WTC11 (cell line): Measurements from ENCODE around the gene MSI2. TPM values are rescaled to one million over a fixed set of nuclear protein-coding genes. Genes with fewer than 3 reads are reported as not detected.

Experiments used
- ATAC-seq: fragments of 200-7000 bp; cut with Tn5 transposase; 2 replicates; pipeline ENCODE4 v1.10.0; 2021; ENCODE audit warnings: mild to moderate bottlenecking, moderate library complexity
- CTCF ChIA-PET: fragments of 300-600 bp; sonication (Branson Sonifier 250); formaldehyde crosslinking; loops from one replicate; lab custom pipeline; 2021; ENCODE audit warnings: antibody characterized with exemption; lab: Charles Lee
- POLR2A ChIA-PET: fragments of 350-600 bp; sonication (Branson Sonifier 250); formaldehyde crosslinking; loops from one replicate; lab custom pipeline; 2021; ENCODE audit warnings: antibody characterized with exemption; lab: Charles Lee
- DNase-seq: peaks from one replicate; pipeline ENCODE4 v3.0.0; 2021; ENCODE audit warnings: low spot score
- H3K27ac Mint-ChIP-seq: 2 replicates; pipeline ENCODE4 v1.8.0; 2021; ENCODE audit warnings: mixed read lengths
- H3K27me3 Mint-ChIP-seq: 2 replicates; pipeline ENCODE4 v1.8.0; 2021; ENCODE audit warnings: low read depth, mild to moderate bottlenecking, moderate library complexity, mixed read lengths
- H3K36me3 Mint-ChIP-seq: 2 replicates; pipeline ENCODE4 v1.8.0; 2021; ENCODE audit warnings: mixed read lengths
- H3K4me1 Mint-ChIP-seq: 2 replicates; pipeline ENCODE4 v1.8.0; 2022; ENCODE audit warnings: mixed read lengths
- H3K4me3 Mint-ChIP-seq: 2 replicates; pipeline ENCODE4 v1.8.0; 2021; ENCODE audit warnings: mild to moderate bottlenecking, moderate library complexity, mixed read lengths
- H3K9me3 Mint-ChIP-seq: 2 replicates; pipeline ENCODE4 v1.8.0; 2021; ENCODE audit warnings: mixed read lengths
- CBFB ChIP-seq: sonication (generic); formaldehyde crosslinking; IDR thresholded peaks from 2 replicates; pipeline ENCODE4 v1.8.1; 2022; ENCODE audit warnings: mild to moderate bottlenecking, low read depth, missing genetic modification reagents
- CREM ChIP-seq: sonication (generic); formaldehyde crosslinking; IDR thresholded peaks from 2 replicates; pipeline ENCODE4 v1.8.1; 2022; ENCODE audit warnings: mild to moderate bottlenecking, missing genetic modification reagents, moderate library complexity
- E2F4 ChIP-seq: sonication (generic); formaldehyde crosslinking; IDR thresholded peaks from 2 replicates; pipeline ENCODE4 v1.8.1; 2022; ENCODE audit warnings: low read depth, mild to moderate bottlenecking, moderate library complexity, missing genetic modification reagents, borderline replicate concordance
- E2F5 ChIP-seq: sonication (generic); formaldehyde crosslinking; IDR thresholded peaks from 2 replicates; pipeline ENCODE4 v1.8.1; 2022; ENCODE audit warnings: mild to moderate bottlenecking, moderate library complexity, missing genetic modification reagents
- ESRRA ChIP-seq: sonication (generic); formaldehyde crosslinking; IDR thresholded peaks from 2 replicates; pipeline ENCODE4 v1.8.1; 2022; ENCODE audit warnings: mild to moderate bottlenecking, missing genetic modification reagents, borderline replicate concordance
- FOXJ3 ChIP-seq: sonication (generic); formaldehyde crosslinking; IDR thresholded peaks from 2 replicates; pipeline ENCODE4 v1.9.0; 2021; ENCODE audit warnings: missing genetic modification reagents, mild to moderate bottlenecking, borderline replicate concordance
- JUN ChIP-seq: sonication (generic); formaldehyde crosslinking; IDR thresholded peaks from 2 replicates; pipeline ENCODE4 v1.8.0; 2023; ENCODE audit warnings: mild to moderate bottlenecking, missing genetic modification reagents
- MXD4 ChIP-seq: fragments of 250-450 bp; sonication (Bioruptor Pico); IDR thresholded peaks from 2 replicates; pipeline ENCODE4 v1.8.0; 2021; ENCODE audit warnings: mild to moderate bottlenecking, moderate library complexity, borderline replicate concordance
- NFATC4 ChIP-seq: fragments of 250-450 bp; sonication (Bioruptor Pico); IDR thresholded peaks from 2 replicates; pipeline ENCODE4 v1.9.0; 2021; ENCODE audit warnings: mild to moderate bottlenecking
- NFE2L1 ChIP-seq: sonication (generic); formaldehyde crosslinking; IDR thresholded peaks from 2 replicates; pipeline ENCODE4 v1.8.1; 2023; ENCODE audit warnings: missing genetic modification reagents
- RORB ChIP-seq: fragments of 250-450 bp; sonication (Bioruptor Pico); IDR thresholded peaks from 2 replicates; pipeline ENCODE4 v1.9.0; 2021; ENCODE audit warnings: mild to moderate bottlenecking
- STAT6 ChIP-seq: sonication (generic); formaldehyde crosslinking; conservative IDR thresholded peaks from 2 replicates; pipeline ENCODE4 v1.8.1; 2023; ENCODE audit warnings: mild to moderate bottlenecking, low read depth, missing genetic modification reagents, moderate library complexity
- TP53 ChIP-seq: sonication (generic); formaldehyde crosslinking; IDR thresholded peaks from 2 replicates; pipeline ENCODE4 v1.8.1; 2023; ENCODE audit warnings: mild to moderate bottlenecking, missing genetic modification reagents
- USF1 ChIP-seq: sonication (generic); formaldehyde crosslinking; IDR thresholded peaks from 2 replicates; pipeline ENCODE4 v1.8.0; 2022; ENCODE audit warnings: mild to moderate bottlenecking, missing genetic modification reagents
- ZBTB21 ChIP-seq: sonication (generic); formaldehyde crosslinking; IDR thresholded peaks from 2 replicates; pipeline ENCODE4 v1.8.1; 2023; ENCODE audit warnings: mild to moderate bottlenecking, missing genetic modification reagents, borderline replicate concordance
- ZMAT4 ChIP-seq: fragments of 250-450 bp; sonication (Bioruptor Pico); IDR thresholded peaks from 2 replicates; pipeline ENCODE4 v1.9.0; 2021; ENCODE audit warnings: mild to moderate bottlenecking
- ZNF121 ChIP-seq: sonication (generic); formaldehyde crosslinking; IDR thresholded peaks from 2 replicates; pipeline ENCODE4 v1.8.0; 2023; ENCODE audit warnings: missing genetic modification reagents
- ZNF263 ChIP-seq: sonication (generic); formaldehyde crosslinking; IDR thresholded peaks from 2 replicates; pipeline ENCODE4 v1.8.1; 2022; ENCODE audit warnings: low read depth, mild to moderate bottlenecking, moderate library complexity, missing genetic modification reagents
- total RNA-seq: library from RNA; stranded (reverse); gene quantifications from 3 replicates; pipeline ENCODE4 v1.2.3, GENCODE V29; 2021

Gene MSI2
- total RNA-seq, 1 experiment from 2014 or later, result 82.1 TPM

- DNase-seq (no peak), ATAC-seq (no peak)
- TF ChIP-seq MXD4 (CRISPR knock-in tag) (no peak), RORB (CRISPR knock-in tag) (no peak), TP53 (CRISPR knock-in tag) (no peak), E2F5 (CRISPR knock-in tag) (no peak), ZBTB21 (CRISPR knock-in tag) (no peak), ZNF121 (CRISPR knock-in tag) (no peak), STAT6 (no peak), E2F4 (no peak), JUN (CRISPR knock-in tag) (no peak), FOXJ3 (no peak), CREM (CRISPR knock-in tag) (no peak), ESRRA (CRISPR knock-in tag) (no peak), NFATC4 (CRISPR knock-in tag) (no peak), ZMAT4 (CRISPR knock-in tag) (no peak), NFE2L1 (no peak), ZNF263 (CRISPR knock-in tag) (no peak), CBFB (CRISPR knock-in tag) (no peak), USF1 (no peak)
- H3K27me3 Mint-ChIP-seq, result no peaks in the 10 kb centered on the region
- H3K4me3 Mint-ChIP-seq, result no peak overlapping the region
- H3K9me3 Mint-ChIP-seq, result no peaks in the 10 kb centered on the region
- ChIA-PET CTCF (interaction anchor here (0.6 to 3.3 kb wide), 91 partner anchors 9 to 565 kb away, joined by 3 to 107 read pairs (median 5); partner anchors contain the start of gene DYNLL2), POLR2A (interaction anchor here (1.0 kb wide), 1 partner anchor 19 kb away, joined by 3 read pairs; no protein-coding TSS in a partner anchor)
- peaks cover 19% of the 10 kb centered on the region for H3K4me1 Mint-ChIP-seq
- peaks cover 2% of the 10 kb centered on the region; the same call in 1 of the 2 replicates for H3K36me3 Mint-ChIP-seq
- no peak overlapping the region for H3K27ac Mint-ChIP-seq
These were observed 414.6 kb downstream of the MSI2 start for GRCh38 chr17:57670769-57671569.
